IMR-90 (cell line): ENCODE results near the gene SYNE1. TPM values are rescaled to one million over a fixed set of nuclear protein-coding genes. Genes with fewer than 3 reads are reported as not detected.
A peak's percentile ranks its signal among the peaks of the same experiment; 100 is the strongest.

Experiments used
- ATAC-seq: fragments of 200-7000 bp; cut with Tn5 transposase; 2 replicates; pipeline ENCODE4 v1.9.1; 2020; ENCODE audit warnings: low read depth, mild to moderate bottlenecking, moderate library complexity
- BruUV-seq: library from RNA; stranded (reverse); fragments of 400-500 nt; replicated peaks from 2 replicates; lab custom pipeline; 2021; lab: Mats Ljungman, UMichigan
- CTCF ChIA-PET: fragments of 300-600 bp; formaldehyde crosslinking; extraction: SDS; loops from one replicate; lab custom pipeline; 2021; ENCODE audit warnings: antibody characterized with exemption; lab: Yijun Ruan, JAX
- POLR2A ChIA-PET: fragments of 300-600 bp; sonication (Branson Sonifier 250); formaldehyde crosslinking; loops from one replicate; lab custom pipeline; 2022; ENCODE audit warnings: antibody characterized with exemption; ENCODE audit not compliant: unreplicated experiment; lab: Charles Lee
- DNase-seq: peaks from one replicate; pipeline ENCODE4 v3.0.0; 2013
- H2AFZ ChIP-seq: replicated peaks from 2 replicates; pipeline ENCODE3; 2013; ENCODE audit warnings: low read length, mild to moderate bottlenecking; ENCODE audit not compliant: poor library complexity
- H2AK5ac ChIP-seq: 2 replicates; pipeline ENCODE4 v1.6.1; 2013; ENCODE audit warnings: low read depth, low read length, inconsistent platforms
- H2AK9ac ChIP-seq: replicated peaks from 2 replicates; pipeline ENCODE3; 2013; ENCODE audit warnings: mild to moderate bottlenecking, low read depth, low read length, moderate library complexity; ENCODE audit not compliant: poor library complexity
- H2BK120ac ChIP-seq: 2 replicates; pipeline ENCODE4 v1.6.1; 2013; ENCODE audit warnings: low read depth, low read length, inconsistent platforms
- H2BK15ac ChIP-seq: 3 replicates; pipeline ENCODE4 v1.6.1; 2013; ENCODE audit warnings: low read depth, low read length, inconsistent platforms
- H2BK20ac ChIP-seq: 2 replicates; pipeline ENCODE4 v1.6.1; 2013; ENCODE audit warnings: low read depth, mild to moderate bottlenecking, inconsistent platforms, low read length, moderate library complexity
- H2BK5ac ChIP-seq: 2 replicates; pipeline ENCODE4 v1.6.1; 2013; ENCODE audit warnings: mild to moderate bottlenecking, low read depth, low read length, inconsistent platforms; ENCODE audit not compliant: poor library complexity, severe bottlenecking
- H3K14ac ChIP-seq: replicated peaks from 2 replicates; pipeline ENCODE4 v1.6.1; 2013; ENCODE audit warnings: low read depth, low read length, inconsistent platforms
- H3K18ac ChIP-seq: 2 replicates; pipeline ENCODE4 v1.6.1; 2013; ENCODE audit warnings: low read depth, low read length, control low read depth
- H3K23ac ChIP-seq: 2 replicates; pipeline ENCODE4 v1.6.1; 2013; ENCODE audit warnings: low read depth, low read length, inconsistent platforms
- H3K27ac ChIP-seq: 2 replicates; pipeline ENCODE4 v1.5.1; 2013; ENCODE audit warnings: mild to moderate bottlenecking, control low read depth, low read length; ENCODE audit not compliant: insufficient read depth
- H3K27me3 ChIP-seq: 2 replicates; pipeline ENCODE4 v1.6.1; 2013; ENCODE audit warnings: low read length; ENCODE audit not compliant: control insufficient read depth, insufficient read depth
- H3K36me3 ChIP-seq: 2 replicates; pipeline ENCODE4 v1.6.1; 2013; ENCODE audit warnings: low read length, mixed read lengths; ENCODE audit not compliant: control insufficient read depth, insufficient read depth
- H3K4ac ChIP-seq: 2 replicates; pipeline ENCODE4 v1.6.1; 2013; ENCODE audit warnings: low read depth, low read length, inconsistent platforms
- H3K4me1 ChIP-seq: 2 replicates; pipeline ENCODE4 v1.6.1; 2013; ENCODE audit warnings: low read length, mixed read lengths; ENCODE audit not compliant: control insufficient read depth, insufficient read depth
- H3K4me2 ChIP-seq: 2 replicates; pipeline ENCODE4 v1.6.1; 2013; ENCODE audit warnings: low read depth, mild to moderate bottlenecking, control low read depth, low read length, moderate library complexity
- H3K4me3 ChIP-seq: 2 replicates; pipeline ENCODE4 v1.5.1; 2013; ENCODE audit warnings: low read depth, mild to moderate bottlenecking, control low read depth, low read length, moderate library complexity; ENCODE audit not compliant: insufficient read depth
- H3K56ac ChIP-seq: 2 replicates; pipeline ENCODE4 v1.6.1; 2013; ENCODE audit warnings: low read length, inconsistent platforms; ENCODE audit not compliant: insufficient read depth; ENCODE audit errors: extremely low read depth
- H3K79me1 ChIP-seq, 2 experiments: 2 replicates each; pipeline ENCODE4 v1.6.1; 2013; ENCODE audit warnings: low read length in 2 of 2, inconsistent platforms in 1 of 2, low read depth in 1 of 2
- H3K9ac ChIP-seq: 2 replicates; pipeline ENCODE4 v1.6.1; 2013; ENCODE audit warnings: low read depth, low read length, control low read depth
- H3K9me1 ChIP-seq: 2 replicates; pipeline ENCODE4 v1.6.1; 2013; ENCODE audit warnings: low read length, inconsistent platforms; ENCODE audit not compliant: insufficient read depth
- H3K9me3 ChIP-seq: 2 replicates; pipeline ENCODE4 v1.6.1; 2013; ENCODE audit warnings: low read length; ENCODE audit not compliant: control insufficient read depth, insufficient read depth
- H4K20me1 ChIP-seq: 2 replicates; pipeline ENCODE4 v1.6.1; 2013; ENCODE audit warnings: low read length, inconsistent platforms; ENCODE audit not compliant: insufficient read depth
- H4K5ac ChIP-seq: 2 replicates; pipeline ENCODE4 v1.6.1; 2013; ENCODE audit warnings: mild to moderate bottlenecking, low read depth, low read length, control low read depth
- H4K8ac ChIP-seq, 2 experiments: 2 replicates each; pipeline ENCODE4 v1.6.1; 2013; ENCODE audit warnings: low read depth in 2 of 2, low read length in 2 of 2, control low read depth in 1 of 2, inconsistent platforms in 1 of 2
- H4K91ac ChIP-seq: 2 replicates; pipeline ENCODE4 v1.6.1; 2013; ENCODE audit warnings: low read depth, low read length, inconsistent platforms; ENCODE audit not compliant: insufficient read depth
- BHLHE40 ChIP-seq: fragments of 150-350 bp; IDR thresholded peaks from 2 replicates; pipeline ENCODE4 v1.6.1; 2016; ENCODE audit warnings: mild to moderate bottlenecking, low read depth, low read length
- CTCF ChIP-seq: conservative IDR thresholded peaks from 2 replicates; pipeline ENCODE4 v1.5.1; 2012; ENCODE audit warnings: mild to moderate bottlenecking, low read depth, low read length, improper control_type of control experiment
- ELK1 ChIP-seq: fragments of 150-350 bp; IDR thresholded peaks from 2 replicates; pipeline ENCODE4 v1.6.1; 2016; ENCODE audit warnings: low read depth, mild to moderate bottlenecking, low read length, moderate library complexity, borderline replicate concordance
- FOS ChIP-seq: fragments of 150-350 bp; IDR thresholded peaks from 2 replicates; pipeline ENCODE4 v1.6.1; 2016; ENCODE audit warnings: low read depth, low read length
- MAFK ChIP-seq: IDR thresholded peaks from 2 replicates; pipeline ENCODE4 v1.6.1; 2012; ENCODE audit warnings: low read depth, low read length, improper control_type of control experiment
- NFE2L2 ChIP-seq: fragments of 150-350 bp; IDR thresholded peaks from 2 replicates; pipeline ENCODE4 v1.6.1; 2016; ENCODE audit warnings: low read depth, mild to moderate bottlenecking, low read length
- POLR2A ChIP-seq: IDR thresholded peaks from 2 replicates; pipeline ENCODE4 v1.6.1; 2012; ENCODE audit warnings: mild to moderate bottlenecking, low read depth, low read length
- RAD21 ChIP-seq: IDR thresholded peaks from 2 replicates; pipeline ENCODE4 v1.6.1; 2012; ENCODE audit warnings: low read length, improper control_type of control experiment
- RCOR1 ChIP-seq: IDR thresholded peaks from 2 replicates; pipeline ENCODE4 v1.6.1; 2012; ENCODE audit warnings: mild to moderate bottlenecking, low read length, improper control_type of control experiment; ENCODE audit not compliant: insufficient replicate concordance
- RFX5 ChIP-seq: IDR thresholded peaks from 2 replicates; pipeline ENCODE4 v1.8.0; 2012; ENCODE audit warnings: low read depth, mild to moderate bottlenecking, low read length, moderate library complexity
- SMC3 ChIP-seq: fragments of 150-350 bp; IDR thresholded peaks from 2 replicates; pipeline ENCODE4 v1.6.1; 2016; ENCODE audit warnings: low read depth, mild to moderate bottlenecking, antibody characterized with exemption, low read length, moderate library complexity
- WGBS, 2 experiments: methylation state at CpG; one replicate each; pipeline versions ENCODE4 v1.1.5 to v1.1.7; 2013; ENCODE audit warnings: missing lambda C conversion rate in 2 of 2; ENCODE audit not compliant: insufficient read length in 1 of 2; ENCODE audit errors: extremely low coverage in 2 of 2; 5-methylcytosine and 5-hydroxymethylcytosine counted together
- dilution Hi-C: fragments of 300-500 bp; cut with HindIII; formaldehyde crosslinking; loops from one replicate; pipeline ENCODE4 v1.14.3; 2018; ENCODE audit warnings: low sequenced_read_pairs; ENCODE audit not compliant: unreplicated experiment
- in situ Hi-C: fragments of 300-500 bp; cut with MboI; formaldehyde crosslinking; loops from 3 replicates; pipeline ENCODE4 v1.14.3; 2019; ENCODE audit warnings: low sequenced_read_pairs, inconsistent platforms, mixed read lengths
- intact Hi-C: fragments of 100-400 bp; cut with micrococcal nuclease; formaldehyde crosslinking; loops from 2 replicates; pipeline ENCODE4 v1.10.0; 2022
- polyA plus RNA-seq, 3 experiments: library from polyadenylated mRNA; depleted of rRNA; stranded (reverse); fragments of >200 nt; gene quantifications; 2 replicates each; pipeline ENCODE4 v1.2.3, GENCODE V29; 2012; ENCODE audit warnings: low replicate concordance in 1 of 3
- total RNA-seq: library from RNA; depleted of rRNA; stranded (reverse); fragments of >200 nt; gene quantifications from 2 replicates; pipeline ENCODE4 v1.2.3, GENCODE V29; 2012

SYNE1 gene
- total and polyA plus RNA-seq, 2 of the 4 experiments (the other 2 are of a cell fraction), result 34.1 to 159 TPM

- Histone ChIP-seq H2BK15ac (no peak overlapping the region), H4K20me1 (no peaks in the 10 kb centered on the region), H2BK120ac (peak overlapping the region; percentile 7; the same call in 1 of the 2 replicates), H3K9ac (no peak overlapping the region), H2AK5ac (no peak overlapping the region), H3K4me2 (no peak overlapping the region), H3K36me3 (peaks cover 2% of the 10 kb centered on the region; the same call in 1 of the 2 replicates), H3K4me1 (peaks cover 3% of the 10 kb centered on the region), H2AK9ac (no peak overlapping the region), H4K5ac (no peak overlapping the region), H3K14ac (no peak overlapping the region), H3K23ac (no peak overlapping the region), H4K8ac (no peak overlapping the region), H3K18ac (peak overlapping the region; percentile 65; the same call in 1 of the 2 replicates), H3K4me3 (no peak overlapping the region), H3K9me3 (no peaks in the 10 kb centered on the region), H2AFZ (no peak overlapping the region), H3K9me1 (no peaks in the 10 kb centered on the region), H3K79me1 (no peaks in the 10 kb centered on the region; a peak in 1 of 4 replicates), H3K56ac (no peak overlapping the region), H2BK5ac (peak overlapping the region; percentile 60), H3K27me3 (no peaks in the 10 kb centered on the region), H4K91ac (no peak overlapping the region), H3K4ac (no peak overlapping the region), H2BK20ac (no peak overlapping the region), H3K27ac (no peak overlapping the region)
- BruUV-seq, result no TSS peak
- DNase-seq, result no peak
- ChIA-PET POLR2A (no interaction called here), CTCF (interaction anchor here (0.6 to 1.5 kb wide), 2 partner anchors 9 to 14 kb away, joined by 3 to 6 read pairs; no protein-coding TSS in a partner anchor)
- in situ Hi-C loops, result no loop called here
- dilution Hi-C loops, result no loop called here
- no peak for TF ChIP-seq RAD21
- TF ChIP-seq POLR2A, result no peak
- TF ChIP-seq RCOR1, result no peak
- TF ChIP-seq SMC3, result no peak
- TF ChIP-seq BHLHE40, result no peak
- no peak for TF ChIP-seq FOS
- no peak for TF ChIP-seq RFX5
- TF ChIP-seq NFE2L2, result no peak
- TF ChIP-seq MAFK, result no peak
- no peak for TF ChIP-seq CTCF
- TF ChIP-seq ELK1, result no peak
- WGBS, 2 experiments, result no CpG with 5 or more reads among the region's 2 CpGs
- ATAC-seq, result no peak
- intact Hi-C loops, result no loop called here
Measured at GRCh38 chr6:152499931-152500330, 137.2 kb downstream of the SYNE1 start.
